T47D (cell line): ENCODE data around the gene EGLN1.
"Not testable (repeated sequence)": the region's sequence is repeated elsewhere in the genome, so short reads cannot be mapped to it uniquely, and the experiment has no call there.

ENCODE experiments used
- DNase-seq, 2 experiments: peaks; one replicate each; pipeline versions ENCODE4 v3.0.0 to v3.0.0-alpha.2; 2011 to 2012; ENCODE audit warnings: low read depth in 1 of 2, low spot score in 1 of 2
- JUND ChIP-seq: IDR thresholded peaks from 2 replicates; pipeline ENCODE4 v1.6.1; 2012; ENCODE audit warnings: low read depth
- in situ Hi-C: cut with HindIII; loops from 2 replicates; pipeline ENCODE4 v1.10.0; 2016; ENCODE audit warnings: low sequenced_read_pairs, low pct_unique_long_range_greater_than_20kb

The EGLN1 gene

DNA sequence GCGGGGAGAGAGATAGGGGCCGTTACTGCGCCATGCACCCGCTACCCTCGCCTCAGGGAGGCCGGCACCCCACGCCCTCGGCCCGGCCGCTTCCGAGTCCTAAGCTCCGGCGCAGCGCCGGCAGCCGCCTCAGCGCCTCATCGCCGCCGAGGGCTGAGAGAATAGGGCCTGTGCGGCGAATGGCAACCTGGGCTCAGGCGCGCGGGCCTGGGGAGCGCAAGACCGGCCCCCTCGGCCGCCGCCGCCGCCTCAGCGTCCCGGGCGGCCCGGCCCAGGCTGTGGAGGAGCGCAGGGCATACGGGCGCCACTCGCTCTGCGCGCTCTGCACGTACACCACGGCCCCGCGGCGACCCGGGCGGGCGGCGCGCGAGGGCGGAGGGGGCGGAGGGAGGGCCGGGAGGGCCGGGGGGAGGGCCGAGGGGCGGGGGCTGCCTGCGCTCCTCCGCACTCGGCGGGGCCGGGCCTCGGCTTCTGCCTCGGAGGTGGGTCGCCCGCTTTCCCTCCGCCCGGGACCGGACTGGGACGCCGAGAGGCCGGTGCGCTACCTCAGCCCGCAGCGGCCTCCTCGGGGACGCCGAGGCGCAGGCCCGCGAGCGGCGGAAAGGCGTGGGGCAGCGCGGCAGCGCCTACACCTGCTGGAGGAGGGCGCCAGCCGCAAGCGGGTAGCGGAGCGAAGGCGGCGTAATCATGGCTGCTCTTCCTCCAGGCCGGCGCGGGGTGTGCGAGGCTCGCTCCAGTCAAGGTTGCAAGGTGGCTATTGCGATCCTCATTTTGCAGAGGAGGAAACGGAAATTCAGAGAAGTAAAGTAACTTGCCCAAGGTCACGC lies at the start of gene EGLN1:
EGLN1 (minus strand) TSS at position 317 of the 827 bp plus-strand sequence. CDS start 399 bp downstream, outside the sequence.
- peak; percentile 68 to 92 for DNase-seq
- no peak for TF ChIP-seq JUND
- in situ Hi-C loops: no loop called here

DNA sequence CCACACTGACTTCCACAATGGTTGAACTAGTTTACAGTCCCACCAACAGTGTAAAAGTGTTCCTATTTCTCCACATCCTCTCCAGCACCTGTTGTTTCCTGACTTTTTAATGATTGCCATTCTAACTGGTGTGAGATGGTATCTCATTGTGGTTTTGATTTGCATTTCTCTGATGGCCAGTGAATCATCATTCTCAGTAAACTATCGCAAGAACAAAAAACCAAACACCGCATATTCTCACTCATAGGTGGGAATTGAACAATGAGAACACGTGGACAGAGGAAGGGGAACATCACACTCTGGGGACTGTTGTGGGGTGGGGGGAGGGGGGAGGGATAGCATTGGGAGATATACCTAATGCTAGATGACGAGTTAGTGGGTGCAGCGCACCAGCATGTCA lies 49.4 kb upstream of the EGLN1 start:
- DNase-seq, in situ Hi-C loops: not testable (repeated sequence)

GRCh38 chr1:231471027-231471426 lies 48.9 kb upstream of the EGLN1 start:
- DNase-seq, in situ Hi-C loops: not testable (repeated sequence)

- DNase-seq: no peak
- no peak for TF ChIP-seq JUND
- in situ Hi-C loops: no loop called here
These were observed 45.9 kb upstream of the EGLN1 start for GRCh38 chr1:231467986-231468385.

GRCh38 chr1:231465051-231465450 lies 43.0 kb upstream of the EGLN1 start:
- no peak for DNase-seq
- in situ Hi-C loops: no loop called here
- no peak for TF ChIP-seq JUND

- TF ChIP-seq JUND: no peak
- no peak for DNase-seq
- in situ Hi-C loops: no loop called here
These were observed 41.5 kb upstream of the EGLN1 start for GRCh38 chr1:231463541-231463940.

GRCh38 chr1:231460614-231461013 lies 38.5 kb upstream of the EGLN1 start:
- in situ Hi-C loops: no loop called here
- no peak for DNase-seq
- no peak for TF ChIP-seq JUND

DNA sequence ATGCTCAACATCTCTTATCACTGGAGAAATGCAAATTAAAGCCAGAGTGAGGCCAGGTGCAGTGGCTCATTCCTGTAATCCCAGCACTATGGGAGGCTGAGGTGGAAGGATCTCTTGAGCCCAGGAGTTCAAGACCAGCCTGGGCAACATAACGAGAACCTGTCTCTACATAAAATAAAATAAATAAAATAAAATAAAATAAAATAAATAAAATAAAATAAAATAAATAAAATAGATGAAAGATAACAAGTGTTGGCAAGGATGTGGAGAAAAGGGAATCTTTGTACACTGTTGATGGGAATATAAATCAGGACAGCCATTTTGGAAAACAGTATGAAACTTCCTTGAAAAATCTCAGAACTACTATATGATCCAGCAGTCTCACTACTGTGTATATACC lies 37.4 kb upstream of the EGLN1 start:
- in situ Hi-C loops, DNase-seq: not testable (repeated sequence)

DNA sequence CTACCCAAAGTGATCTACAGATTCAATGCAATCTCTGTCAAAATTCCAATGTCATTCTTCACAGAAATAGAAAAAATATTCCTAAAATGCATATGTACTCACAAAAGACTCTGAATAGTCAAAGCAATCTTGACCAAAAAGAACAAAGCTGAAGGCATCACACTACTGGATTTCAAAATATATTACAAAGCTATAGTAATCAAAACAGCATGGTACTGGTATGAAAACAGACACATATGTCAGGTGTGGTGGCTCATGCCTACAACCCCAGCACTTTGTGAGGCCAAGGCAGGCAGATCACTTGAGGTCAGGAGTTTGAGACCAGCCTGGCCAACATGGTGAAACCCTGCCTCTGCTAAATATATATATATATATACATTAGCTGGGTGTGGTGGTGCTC lies 35.9 kb upstream of the EGLN1 start:
- in situ Hi-C loops, DNase-seq: not testable (repeated sequence)

GRCh38 chr1:231454133-231454532 lies 32.0 kb upstream of the EGLN1 start:
- in situ Hi-C loops, DNase-seq: not testable (repeated sequence)

- no peak for DNase-seq
- TF ChIP-seq JUND: no peak
- in situ Hi-C loops: no loop called here
These were observed 24.1 kb upstream of the EGLN1 start for GRCh38 chr1:231446138-231446537.

DNA sequence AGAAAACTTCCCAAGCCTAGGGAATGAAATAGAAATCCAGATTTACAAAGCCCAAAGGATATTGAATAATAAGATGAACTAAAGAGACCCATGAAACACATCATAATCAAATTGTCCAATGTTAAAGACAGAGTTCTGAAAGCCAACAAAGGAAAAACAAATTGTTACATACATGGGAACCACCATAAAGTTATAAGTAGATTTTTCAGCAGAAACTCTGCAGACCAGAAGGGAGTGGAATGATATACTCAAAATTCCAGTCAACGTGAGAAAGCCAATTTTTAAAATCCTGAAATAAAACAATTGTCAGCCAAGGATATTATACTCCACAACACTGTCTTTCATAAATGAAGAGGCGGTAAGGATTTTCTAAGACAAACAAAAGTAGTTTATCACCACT lies 22.0 kb upstream of the EGLN1 start:
- in situ Hi-C loops: no loop called here
- DNase-seq: no peak
- no peak for TF ChIP-seq JUND

DNA sequence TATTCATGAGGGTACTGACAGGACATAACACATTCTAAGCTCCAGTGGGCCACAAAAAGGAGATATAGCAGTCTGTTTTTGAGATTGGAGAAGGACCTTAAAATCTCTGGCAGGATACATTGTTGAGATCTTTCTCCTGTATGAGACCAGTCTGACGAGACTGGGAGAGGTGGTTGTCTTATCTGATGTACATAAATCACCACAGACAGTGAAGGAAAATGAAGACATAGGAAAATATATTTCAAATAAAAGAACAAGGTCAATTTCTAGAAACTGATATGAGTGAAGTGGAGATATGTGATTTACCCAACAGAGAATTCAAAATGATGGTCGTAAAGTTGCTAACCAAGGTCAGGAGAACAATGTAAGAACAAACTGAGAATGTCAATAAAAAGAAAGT lies 21.3 kb upstream of the EGLN1 start:
- in situ Hi-C loops: no loop called here
- TF ChIP-seq JUND: no peak
- no peak for DNase-seq

DNA sequence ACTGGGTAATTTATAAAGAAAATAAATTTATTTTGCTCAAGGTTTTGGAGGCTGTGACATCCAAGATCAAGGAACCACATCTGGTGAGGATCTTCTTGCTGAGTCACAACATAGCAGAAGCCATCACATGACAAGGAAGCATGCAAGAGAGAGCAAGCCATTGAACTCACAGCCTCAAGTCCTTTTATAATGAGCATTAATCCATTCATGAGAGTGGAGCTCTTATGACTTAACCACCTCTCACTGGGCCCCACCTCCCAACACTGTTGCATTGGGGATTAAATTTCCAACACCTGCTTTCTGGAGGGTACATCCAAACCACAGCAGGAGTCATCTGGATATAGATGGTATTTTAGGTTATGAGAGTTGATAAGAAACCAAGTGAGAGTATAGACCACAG lies 20.6 kb upstream of the EGLN1 start:
- no peak for DNase-seq
- no peak for TF ChIP-seq JUND
- in situ Hi-C loops: no loop called here
